Measurements from ENCODE around the gene OR52I2. TPM values are rescaled to one million over a fixed set of nuclear protein-coding genes. Genes with fewer than 3 reads are reported as not detected.

The OR52I2 gene
- total RNA-seq, 1 donor = not detected

DNA sequence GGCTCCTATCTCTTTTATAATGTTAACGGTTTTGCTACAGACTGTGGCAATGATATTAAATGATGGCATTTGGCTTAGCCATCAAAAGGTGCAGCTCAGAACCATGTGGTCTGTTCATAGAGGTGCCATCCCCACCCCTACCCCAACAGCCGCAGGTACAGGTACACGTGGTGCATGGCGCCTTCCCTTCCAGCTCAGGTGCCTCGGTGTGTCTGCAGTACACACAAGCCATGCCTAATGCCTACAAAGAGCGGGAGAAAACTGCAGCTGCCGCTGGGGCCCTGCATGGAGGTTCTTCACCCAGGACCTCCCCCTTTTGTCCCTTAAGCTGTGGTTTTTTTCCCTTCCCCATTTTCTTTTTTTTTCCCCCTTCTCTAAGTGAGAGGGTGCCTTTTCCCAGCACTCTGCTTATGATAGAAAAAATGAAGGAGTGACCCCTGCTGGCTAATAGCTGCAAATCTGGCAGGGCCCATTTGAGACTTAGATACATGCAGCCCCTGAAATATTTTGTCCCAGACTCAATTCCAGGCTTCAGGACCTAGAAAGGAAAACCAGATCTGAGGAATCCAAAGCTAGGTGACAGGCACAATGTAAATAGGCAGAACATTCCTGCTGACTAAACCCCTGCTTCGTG, 30.1 kb upstream of the OR52I2 start:
- DNase-seq (ENCODE audit: low read depth) = peak; percentile 12
- no peak overlapping the region for H3K4me3 ChIP-seq (ENCODE audit: low read depth, low read length)
- TF ChIP-seq CTCF (IDR thresholded peaks at IDR 0.05; ENCODE audit: insufficient read depth, low read length) = peak; percentile 26

GRCh38 chr11:4559527-4560440, 21.8 kb upstream of the OR52I2 start:
- DNase-seq (ENCODE audit: low read depth) = no peak
- no peak overlapping the region for H3K4me3 ChIP-seq (ENCODE audit: low read depth, low read length)
- no peak for TF ChIP-seq CTCF (IDR thresholded peaks at IDR 0.05; ENCODE audit: insufficient read depth, low read length)

GRCh38 chr11:4560467-4560866, 21.1 kb upstream of the OR52I2 start:
- no peak for TF ChIP-seq CTCF (IDR thresholded peaks at IDR 0.05; ENCODE audit: insufficient read depth, low read length)
- no peak for DNase-seq (ENCODE audit: low read depth)
- H3K4me3 ChIP-seq (ENCODE audit: low read depth, low read length) = no peak overlapping the region

GRCh38 chr11:4565371-4565770, 16.2 kb upstream of the OR52I2 start:
- no peak for DNase-seq (ENCODE audit: low read depth)
- TF ChIP-seq CTCF (IDR thresholded peaks at IDR 0.05; ENCODE audit: insufficient read depth, low read length) = no peak
- no peak overlapping the region for H3K4me3 ChIP-seq (ENCODE audit: low read depth, low read length)

DNA sequence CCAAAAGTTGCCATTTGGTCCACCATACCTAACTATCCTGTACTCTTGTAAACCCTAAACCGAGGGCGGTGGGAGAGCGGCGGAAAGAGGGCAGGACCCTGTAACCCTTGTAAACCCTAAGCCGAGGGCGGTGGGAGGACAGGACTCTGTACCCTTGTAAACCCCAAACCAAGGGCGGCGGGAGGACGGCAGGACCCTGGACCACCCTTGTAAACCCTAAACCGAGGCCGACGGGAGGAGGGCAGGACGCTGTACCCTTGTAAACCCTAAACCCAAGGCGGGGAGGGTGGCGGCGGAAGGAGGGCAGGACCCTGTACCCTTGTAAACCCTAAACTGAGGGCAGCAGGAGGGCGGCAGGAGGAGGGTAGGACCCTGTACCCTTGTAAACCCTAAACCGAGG, 12.5 kb upstream of the OR52I2 start:
- no peak for TF ChIP-seq CTCF (IDR thresholded peaks at IDR 0.05; ENCODE audit: insufficient read depth, low read length)
- DNase-seq (ENCODE audit: low read depth) = no peak
- no peak overlapping the region for H3K4me3 ChIP-seq (ENCODE audit: low read depth, low read length)

DNA sequence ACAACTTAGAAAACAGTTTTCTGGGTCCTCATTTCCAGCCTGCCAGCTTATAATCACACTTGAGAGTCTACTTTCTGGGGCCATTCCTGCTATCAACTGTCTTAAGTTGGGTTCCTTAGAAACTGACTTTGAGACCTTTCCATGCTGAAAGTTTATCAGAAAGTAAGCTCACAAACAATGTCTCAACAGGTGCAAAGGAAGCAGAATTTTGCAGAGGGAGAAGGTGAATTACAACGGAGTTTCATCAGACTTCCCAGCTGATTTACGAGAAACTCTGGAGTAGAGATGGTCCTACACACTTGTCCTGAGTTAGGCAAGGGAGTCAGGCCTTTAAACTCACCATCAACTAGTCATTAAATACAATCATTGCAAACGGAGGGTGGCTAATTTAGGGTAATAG, 4.7 kb upstream of the OR52I2 start:
- DNase-seq (ENCODE audit: low read depth) = no peak
- H3K4me3 ChIP-seq (ENCODE audit: low read depth, low read length) = no peak overlapping the region
- no peak for TF ChIP-seq CTCF (IDR thresholded peaks at IDR 0.05; ENCODE audit: insufficient read depth, low read length)
